HCT116 (cell line): ENCODE data around the gene RPS24. TPM values are rescaled to one million over a fixed set of nuclear protein-coding genes. Genes with fewer than 3 reads are reported as not detected.
"Not testable (repeated sequence)": the region's sequence is repeated elsewhere in the genome, so short reads cannot be mapped to it uniquely, and the experiment has no call there.

ENCODE experiments used
- ATAC-seq: fragments of 200-7000 bp; cut with Tn5 transposase; 2 replicates; pipeline ENCODE4 v1.9.1; 2020; ENCODE audit warnings: mild to moderate bottlenecking, moderate library complexity
- BruUV-seq: library from RNA; stranded (reverse); fragments of 400-500 nt; replicated peaks from 2 replicates; lab custom pipeline; 2021; lab: Mats Ljungman, UMichigan
- CTCF ChIA-PET: fragments of 300-600 bp; sonication (Branson Sonifier 250); formaldehyde crosslinking; loops from one replicate; lab custom pipeline; 2021; ENCODE audit warnings: antibody characterized with exemption; lab: Charles Lee
- POLR2A ChIA-PET: fragments of 300-600, 350-600 bp; sonication (Branson Sonifier 250); formaldehyde crosslinking; loops from one replicate; lab custom pipeline; 2021; ENCODE audit warnings: antibody characterized with exemption; lab: Charles Lee
- RAD21 ChIA-PET, 2 experiments: fragments of 300-600 bp; sonication (Branson Sonifier 250); formaldehyde crosslinking; loops; one replicate each; lab custom pipeline; 2023; ENCODE audit warnings: low total read pairs in 2 of 2; ENCODE audit not compliant: uncharacterized antibody in 2 of 2, unreplicated experiment in 2 of 2, low non-redundant PET in 1 of 2; lab: Charles Lee
- DNase-seq: peaks from one replicate; pipeline ENCODE4 v3.0.0-alpha.2; 2010; ENCODE audit warnings: low read depth, low spot score
- H2AFZ ChIP-seq: fragments of 200-600 bp; shearing (Covaris generic), sonication (generic); 2 replicates; pipeline ENCODE4 v1.6.1; 2017; ENCODE audit warnings: low read depth, mixed run types, mixed read lengths, antibody characterized with exemption, low read length; ENCODE audit not compliant: poor library complexity, severe bottlenecking
- H3K27ac ChIP-seq: 2 replicates; pipeline ENCODE4 v1.5.1; 2012; ENCODE audit warnings: low read depth, low read length
- H3K27me3 ChIP-seq: fragments of 200-600 bp; sonication (generic); 2 replicates; pipeline ENCODE4 v1.6.1; 2016; ENCODE audit warnings: mixed run types, low read length, mixed read lengths; ENCODE audit not compliant: insufficient read depth
- H3K36me3 ChIP-seq, 2 experiments: fragments of 200-500 bp in 1 of 2; fragments of 200-600 bp in 1 of 2; sonication (Bioruptor generic) in 1 of 2; sonication (generic) in 1 of 2; 2 replicates each; pipeline versions ENCODE4 v1.5.1 to v1.6.1; 2014 to 2016; ENCODE audit warnings: low read length in 2 of 2, inconsistent platforms in 1 of 2, mixed read lengths in 1 of 2, mixed run types in 1 of 2; ENCODE audit not compliant: insufficient read depth in 2 of 2, control insufficient read depth in 1 of 2
- H3K4me1 ChIP-seq, 2 experiments: fragments of 200-600 bp in 1 of 2; sonication (generic) in 1 of 2; 2 replicates each; pipeline versions ENCODE4 v1.5.1 to v1.6.1; 2012 to 2017; ENCODE audit warnings: low read length in 2 of 2, inconsistent platforms in 1 of 2, mild to moderate bottlenecking in 1 of 2, mixed read lengths in 1 of 2, mixed run types in 1 of 2, moderate library complexity in 1 of 2; ENCODE audit not compliant: insufficient read depth in 2 of 2, control insufficient read depth in 1 of 2
- H3K4me2 ChIP-seq: fragments of 200-600 bp; sonication (generic); 2 replicates; pipeline ENCODE4 v1.6.1; 2017; ENCODE audit warnings: mixed run types, low read length, mixed read lengths
- H3K4me3 ChIP-seq, 2 experiments: fragments of 200-600 bp in 1 of 2; sonication (generic) in 1 of 2; replicated peaks in 1 of 2; 2 replicates each; pipeline ENCODE4 v1.5.1; 2011 to 2016; ENCODE audit warnings: low read length in 2 of 2, control low read depth in 1 of 2, low read depth in 1 of 2, mild to moderate bottlenecking in 1 of 2, mixed read lengths in 1 of 2, mixed run types in 1 of 2
- H3K79me2 ChIP-seq: fragments of 200-600 bp; sonication (generic); 2 replicates; pipeline ENCODE4 v1.6.1; 2017; ENCODE audit warnings: mild to moderate bottlenecking, mixed run types, low read length, moderate library complexity, mixed read lengths; ENCODE audit not compliant: insufficient read depth
- H3K9ac ChIP-seq: fragments of 200-600 bp; sonication (generic); 2 replicates; pipeline ENCODE4 v1.6.1; 2016; ENCODE audit warnings: low read length, mixed read lengths
- H3K9me2 ChIP-seq: fragments of 200-600 bp; sonication (generic), shearing (Covaris generic); 2 replicates; pipeline ENCODE4 v1.6.1; 2017; ENCODE audit warnings: mixed run types, mild to moderate bottlenecking, moderate library complexity; ENCODE audit not compliant: insufficient read depth
- H3K9me3 ChIP-seq, 2 experiments: fragments of 200-500 bp in 1 of 2; fragments of 200-600 bp in 1 of 2; sonication (Bioruptor generic) in 1 of 2; sonication (generic) in 1 of 2; 2 replicates each; pipeline ENCODE4 v1.6.1; 2014 to 2017; ENCODE audit warnings: low read length in 2 of 2, mixed read lengths in 2 of 2, inconsistent platforms in 1 of 2, low read depth in 1 of 2, mild to moderate bottlenecking in 1 of 2, mixed run types in 1 of 2, moderate library complexity in 1 of 2; ENCODE audit not compliant: control insufficient read depth in 1 of 2, insufficient read depth in 1 of 2
- H4K20me1 ChIP-seq: fragments of 200-600 bp; sonication (generic), shearing (Covaris generic); 2 replicates; pipeline ENCODE4 v1.6.1; 2017; ENCODE audit warnings: mixed run types, mild to moderate bottlenecking, moderate library complexity; ENCODE audit not compliant: insufficient read depth
- EGR1 ChIP-seq: IDR thresholded peaks from 2 replicates; pipeline ENCODE4 v1.6.1; 2012; ENCODE audit warnings: low read depth
- FOSL1 ChIP-seq: IDR thresholded peaks from 2 replicates; pipeline ENCODE4 v1.6.1; 2012; ENCODE audit warnings: low read depth
- JUND ChIP-seq: IDR thresholded peaks from 2 replicates; pipeline ENCODE4 v1.6.1; 2012
- RAD21 ChIP-seq: IDR thresholded peaks from 2 replicates; pipeline ENCODE4 v1.6.1; 2012; ENCODE audit warnings: low read depth, mild to moderate bottlenecking
- SRF ChIP-seq: IDR thresholded peaks from 2 replicates; pipeline ENCODE4 v1.6.1; 2012; ENCODE audit warnings: low read depth
- ZNF274 ChIP-seq: fragments of 200-500 bp; sonication (Bioruptor generic); IDR thresholded peaks from 2 replicates; pipeline ENCODE4 v1.6.1; 2014; ENCODE audit warnings: mild to moderate bottlenecking, low read depth, low read length, inconsistent platforms
- intact Hi-C: fragments of 100-400 bp; cut with micrococcal nuclease; formaldehyde crosslinking; loops from 2 replicates; pipeline ENCODE4 v1.10.0; 2022
- total RNA-seq: library from RNA; stranded (reverse); gene quantifications from one replicate; pipeline ENCODE4 v1.2.1, GENCODE V29; 2021; ENCODE audit not compliant: unreplicated experiment
- TF ChIP-seq, protein P1 (sequence below): IDR thresholded peaks from 2 replicates; pipeline ENCODE4 v1.6.1; 2012
- TF ChIP-seq, protein P2 (sequence below): IDR thresholded peaks from 2 replicates; pipeline ENCODE4 v1.6.1; 2012; ENCODE audit warnings: low read depth

RPS24 gene
- total RNA-seq, 1 experiment from 2014 or later: 1,764 TPM

DNA sequence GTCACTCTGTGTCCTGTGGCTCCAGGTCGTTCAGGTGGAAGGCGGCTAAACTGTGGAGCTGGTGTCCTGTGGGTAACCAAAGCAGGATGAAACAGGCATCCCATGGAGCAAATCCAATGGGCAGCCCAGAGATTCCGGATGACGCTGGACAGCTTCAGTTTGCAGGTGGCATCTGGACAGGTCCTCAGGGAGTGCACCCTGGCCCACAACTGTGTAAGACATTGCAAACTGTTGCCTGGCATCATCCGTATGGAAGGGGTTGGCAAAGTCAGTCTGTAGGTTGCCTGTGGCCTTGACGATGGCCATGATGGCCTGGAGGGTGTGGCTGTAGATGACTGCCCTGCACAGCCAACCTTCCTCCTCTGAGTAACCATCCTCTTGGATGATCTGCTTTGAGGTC lies 35.5 kb downstream of the RPS24 start:
- H3K27me3 ChIP-seq: no peaks in the 10 kb centered on the region
- TF ChIP-seq FOSL1 (no peak), JUND (no peak), ZNF274 (no peak), SRF (no peak), EGR1 (no peak), RAD21 (no peak)
- TF ChIP-seq, protein P1, sequence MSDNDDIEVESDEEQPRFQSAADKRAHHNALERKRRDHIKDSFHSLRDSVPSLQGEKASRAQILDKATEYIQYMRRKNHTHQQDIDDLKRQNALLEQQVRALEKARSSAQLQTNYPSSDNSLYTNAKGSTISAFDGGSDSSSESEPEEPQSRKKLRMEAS: no peak
- TF ChIP-seq, protein P2, sequence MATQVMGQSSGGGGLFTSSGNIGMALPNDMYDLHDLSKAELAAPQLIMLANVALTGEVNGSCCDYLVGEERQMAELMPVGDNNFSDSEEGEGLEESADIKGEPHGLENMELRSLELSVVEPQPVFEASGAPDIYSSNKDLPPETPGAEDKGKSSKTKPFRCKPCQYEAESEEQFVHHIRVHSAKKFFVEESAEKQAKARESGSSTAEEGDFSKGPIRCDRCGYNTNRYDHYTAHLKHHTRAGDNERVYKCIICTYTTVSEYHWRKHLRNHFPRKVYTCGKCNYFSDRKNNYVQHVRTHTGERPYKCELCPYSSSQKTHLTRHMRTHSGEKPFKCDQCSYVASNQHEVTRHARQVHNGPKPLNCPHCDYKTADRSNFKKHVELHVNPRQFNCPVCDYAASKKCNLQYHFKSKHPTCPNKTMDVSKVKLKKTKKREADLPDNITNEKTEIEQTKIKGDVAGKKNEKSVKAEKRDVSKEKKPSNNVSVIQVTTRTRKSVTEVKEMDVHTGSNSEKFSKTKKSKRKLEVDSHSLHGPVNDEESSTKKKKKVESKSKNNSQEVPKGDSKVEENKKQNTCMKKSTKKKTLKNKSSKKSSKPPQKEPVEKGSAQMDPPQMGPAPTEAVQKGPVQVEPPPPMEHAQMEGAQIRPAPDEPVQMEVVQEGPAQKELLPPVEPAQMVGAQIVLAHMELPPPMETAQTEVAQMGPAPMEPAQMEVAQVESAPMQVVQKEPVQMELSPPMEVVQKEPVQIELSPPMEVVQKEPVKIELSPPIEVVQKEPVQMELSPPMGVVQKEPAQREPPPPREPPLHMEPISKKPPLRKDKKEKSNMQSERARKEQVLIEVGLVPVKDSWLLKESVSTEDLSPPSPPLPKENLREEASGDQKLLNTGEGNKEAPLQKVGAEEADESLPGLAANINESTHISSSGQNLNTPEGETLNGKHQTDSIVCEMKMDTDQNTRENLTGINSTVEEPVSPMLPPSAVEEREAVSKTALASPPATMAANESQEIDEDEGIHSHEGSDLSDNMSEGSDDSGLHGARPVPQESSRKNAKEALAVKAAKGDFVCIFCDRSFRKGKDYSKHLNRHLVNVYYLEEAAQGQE: no peak
- no peak for ATAC-seq
- H3K79me2 ChIP-seq: no peaks in the 10 kb centered on the region
- no peak overlapping the region for H3K4me3 ChIP-seq
- no peak for DNase-seq
- BruUV-seq: no TSS peak
- H3K9me2 ChIP-seq: no peaks in the 10 kb centered on the region
- no peak overlapping the region for H3K27ac ChIP-seq
- H3K9me3 ChIP-seq: no peaks in the 10 kb centered on the region
- H3K9ac ChIP-seq: no peak overlapping the region
- no peak overlapping the region for H2AFZ ChIP-seq
- no peak overlapping the region for H3K4me2 ChIP-seq
- ChIA-PET CTCF (no interaction called here), RAD21 (no interaction called here), POLR2A (no interaction called here)
- H3K36me3 ChIP-seq: no peaks in the 10 kb centered on the region
- intact Hi-C loops: no loop called here
- H3K4me1 ChIP-seq: no peaks in the 10 kb centered on the region
- H4K20me1 ChIP-seq: no peaks in the 10 kb centered on the region

DNA sequence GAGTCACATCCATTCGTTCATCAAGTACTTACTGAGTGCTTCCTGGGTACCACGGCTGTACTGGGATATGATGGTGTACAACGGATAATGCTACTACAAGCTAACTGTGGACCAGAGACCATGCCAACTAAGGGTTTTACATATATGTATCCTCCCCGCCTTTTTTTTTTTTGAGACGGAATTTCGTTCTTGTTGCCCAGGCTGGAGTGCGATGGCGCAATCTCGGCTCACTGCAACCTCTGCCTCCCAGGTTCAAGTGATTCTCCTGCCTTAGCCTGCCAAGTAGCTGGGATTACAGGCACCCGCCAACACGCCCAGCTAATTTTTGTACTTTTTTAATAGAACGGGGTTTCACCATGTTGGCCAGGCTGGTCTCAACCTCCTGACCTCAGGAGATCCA lies 36.4 kb downstream of the RPS24 start:
- BruUV-seq, H3K27me3 ChIP-seq, H3K4me2 ChIP-seq, H3K9me2 ChIP-seq, H3K36me3 ChIP-seq, H2AFZ ChIP-seq, H3K4me1 ChIP-seq, RAD21 ChIA-PET, POLR2A ChIA-PET, intact Hi-C loops, ATAC-seq, H4K20me1 ChIP-seq, H3K27ac ChIP-seq, DNase-seq, H3K9ac ChIP-seq, H3K79me2 ChIP-seq, H3K4me3 ChIP-seq, CTCF ChIA-PET, H3K9me3 ChIP-seq: not testable (repeated sequence)
